Stomach (tissue), 9 donors: ENCODE results near the gene SNX9. TPM values are rescaled to one million over a fixed set of nuclear protein-coding genes. Genes with fewer than 3 reads are reported as not detected.

Experiments used
- DNase-seq, 2 donors: peaks; one replicate each; pipeline versions ENCODE4 v3.0.0 to v3.0.0-alpha.2; 2013 to 2019
- H3K27ac ChIP-seq, 5 donors: fragments of 200-600 bp in 4 of 5; sonication (generic) in 4 of 5; one replicate each; pipeline ENCODE4 v1.5.1; 2013 to 2019; ENCODE audit warnings: mild to moderate bottlenecking in 1 of 5, moderate library complexity in 1 of 5
- H3K27me3 ChIP-seq, 3 donors: fragments of 200-600 bp; sonication (generic); one replicate each; pipeline ENCODE4 v1.5.1; 2017 to 2019; ENCODE audit warnings: mixed run types in 1 of 3
- H3K36me3 ChIP-seq, 4 donors: fragments of 200-600 bp; sonication (generic); 1 replicate in 3 of 4; 2 replicates in 1 of 4; pipeline ENCODE4 v1.5.1; 2016 to 2019
- H3K4me1 ChIP-seq, 4 donors: fragments of 200-600 bp; sonication (generic); one replicate each; pipeline ENCODE4 v1.5.1; 2016 to 2019
- H3K4me3 ChIP-seq, 4 donors: fragments of 200-600 bp; sonication (generic) in 3 of 4; one replicate each; pipeline ENCODE4 v1.5.1; 2016 to 2019; ENCODE audit warnings: mild to moderate bottlenecking in 1 of 4
- H3K9me3 ChIP-seq, 4 donors: fragments of 200-600 bp; sonication (generic); one replicate each; pipeline ENCODE4 v1.5.1; 2016 to 2019
- EP300 ChIP-seq: sonication (generic); formaldehyde crosslinking; IDR thresholded peaks from one replicate; pipeline ENCODE4 v1.6.1; 2017; ENCODE audit warnings: antibody characterized with exemption
- POLR2A ChIP-seq, 4 donors: fragments of 450-650 bp; IDR thresholded peaks; one replicate each; pipeline ENCODE4 v1.6.1; 2016; ENCODE audit warnings: antibody characterized with exemption in 4 of 4, control low read depth in 2 of 4, mild to moderate bottlenecking in 1 of 4, moderate library complexity in 1 of 4
- POLR2AphosphoS5 ChIP-seq, 3 donors: sonication (generic); formaldehyde crosslinking; IDR thresholded peaks; one replicate each; pipeline ENCODE4 v1.6.1; 2016; ENCODE audit warnings: antibody characterized with exemption in 3 of 3
- whole genome bisulfite sequencing, 5 donors: extraction: QIAGEN DNeasy Blood & Tissue Kit in 3 of 5; methylation state at CpG; one replicate each; pipeline versions ENCODE4 v1.1.5 to v1.1.7; 2013 to 2018; 5-methylcytosine and 5-hydroxymethylcytosine counted together
- intact Hi-C: fragments of 100-400 bp; cut with DNase I; formaldehyde crosslinking; loops from one replicate; pipeline ENCODE4 v1.15.1; 2023; ENCODE audit warnings: low total_unique reads
- polyA plus RNA-seq, 3 donors: library from polyadenylated mRNA; stranded (reverse); fragments of 200-250 nt; gene quantifications; one replicate each; pipeline ENCODE4 v1.2.3, GENCODE V29; 2013
- total RNA-seq, 5 donors: library from RNA; depleted of rRNA; stranded (reverse); fragments of >200 nt; gene quantifications; one replicate each; pipeline versions ENCODE4 v1.1.0 to v1.2.3, GENCODE V29; 2014 to 2016
- TF ChIP-seq, protein P1 (sequence below), 7 experiments: fragments of 450-650 bp in 4 of 7; fragments of 200-600 bp in 3 of 7; sonication (generic) in 3 of 7; IDR thresholded peaks; one replicate each; pipeline ENCODE4 v1.5.1; 2016 to 2019; ENCODE audit warnings: antibody characterized with exemption in 7 of 7, control low read depth in 2 of 7, mild to moderate bottlenecking in 1 of 7
- donor health status: healthy with polysubstance abuse.
- donor health status: Bipolar disorder and iron deficiency.
- donor health status: healthy.

SNX9 gene
- total and polyA plus RNA-seq, 8 donors = 21.4 to 58.7 (median 38.7) TPM

DNA sequence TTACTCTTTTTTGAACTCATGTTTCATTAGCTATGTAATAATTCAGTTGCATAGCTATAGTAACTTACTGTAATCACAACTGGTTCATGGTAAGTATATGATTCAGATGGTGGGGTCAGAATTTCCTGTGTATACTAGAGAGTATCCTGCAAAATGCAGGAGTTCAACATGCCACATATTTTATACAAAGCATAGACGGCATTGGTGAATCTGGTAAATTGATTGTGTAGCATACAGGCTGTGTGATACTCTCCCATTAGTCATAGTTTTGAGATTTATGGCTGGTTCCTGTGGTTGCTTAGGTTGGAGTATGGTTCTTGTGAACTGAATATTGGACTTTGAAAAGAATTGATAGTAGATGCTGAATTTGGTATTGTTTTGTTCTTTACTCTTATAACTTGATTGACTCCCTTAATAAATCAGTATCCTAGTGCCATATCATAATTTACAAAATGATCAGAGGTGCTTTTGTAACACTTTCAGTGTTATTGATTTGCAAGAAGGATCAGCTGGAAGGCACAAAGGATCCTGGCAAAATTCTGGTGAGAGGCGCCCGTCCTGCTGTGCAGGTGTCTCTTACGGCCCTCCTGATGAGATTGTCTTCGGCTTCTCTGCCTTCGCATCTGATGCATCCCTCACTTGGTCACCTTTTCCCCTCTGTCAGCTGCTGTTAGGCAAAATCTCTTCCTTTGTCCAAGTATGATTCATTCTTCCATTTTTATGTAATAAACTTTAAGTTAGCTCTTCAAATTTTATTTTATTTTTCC, 22.6 kb downstream of the SNX9 start:
- 89 to 91% (median 89%) methylated on average over 6 of the region's 6 CpGs for WGBS, 5 donors
- no peak overlapping the region for H3K27ac ChIP-seq
- DNase-seq = no peak
- H3K4me1 ChIP-seq = peaks cover 40 to 99% (median 75%) of the 10 kb centered on the region in 4 donors
- no peak overlapping the region for H3K4me3 ChIP-seq
- no peaks in the 10 kb centered on the region for H3K9me3 ChIP-seq
- intact Hi-C loops = no loop called here
- H3K27me3 ChIP-seq = no peaks in the 10 kb centered on the region
- TF ChIP-seq, protein P1, sequence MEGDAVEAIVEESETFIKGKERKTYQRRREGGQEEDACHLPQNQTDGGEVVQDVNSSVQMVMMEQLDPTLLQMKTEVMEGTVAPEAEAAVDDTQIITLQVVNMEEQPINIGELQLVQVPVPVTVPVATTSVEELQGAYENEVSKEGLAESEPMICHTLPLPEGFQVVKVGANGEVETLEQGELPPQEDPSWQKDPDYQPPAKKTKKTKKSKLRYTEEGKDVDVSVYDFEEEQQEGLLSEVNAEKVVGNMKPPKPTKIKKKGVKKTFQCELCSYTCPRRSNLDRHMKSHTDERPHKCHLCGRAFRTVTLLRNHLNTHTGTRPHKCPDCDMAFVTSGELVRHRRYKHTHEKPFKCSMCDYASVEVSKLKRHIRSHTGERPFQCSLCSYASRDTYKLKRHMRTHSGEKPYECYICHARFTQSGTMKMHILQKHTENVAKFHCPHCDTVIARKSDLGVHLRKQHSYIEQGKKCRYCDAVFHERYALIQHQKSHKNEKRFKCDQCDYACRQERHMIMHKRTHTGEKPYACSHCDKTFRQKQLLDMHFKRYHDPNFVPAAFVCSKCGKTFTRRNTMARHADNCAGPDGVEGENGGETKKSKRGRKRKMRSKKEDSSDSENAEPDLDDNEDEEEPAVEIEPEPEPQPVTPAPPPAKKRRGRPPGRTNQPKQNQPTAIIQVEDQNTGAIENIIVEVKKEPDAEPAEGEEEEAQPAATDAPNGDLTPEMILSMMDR (IDR thresholded peaks at IDR 0.05) = no peak
- no peak for TF ChIP-seq EP300
- no peak for TF ChIP-seq POLR2A (IDR thresholded peaks at IDR 0.05)
- TF ChIP-seq POLR2AphosphoS5 (IDR thresholded peaks at IDR 0.05) = no peak
- no peaks in the 10 kb centered on the region for H3K36me3 ChIP-seq

GRCh38 chr6:157847846-157848245, 24.8 kb downstream of the SNX9 start:
- DNase-seq = no peak

DNA sequence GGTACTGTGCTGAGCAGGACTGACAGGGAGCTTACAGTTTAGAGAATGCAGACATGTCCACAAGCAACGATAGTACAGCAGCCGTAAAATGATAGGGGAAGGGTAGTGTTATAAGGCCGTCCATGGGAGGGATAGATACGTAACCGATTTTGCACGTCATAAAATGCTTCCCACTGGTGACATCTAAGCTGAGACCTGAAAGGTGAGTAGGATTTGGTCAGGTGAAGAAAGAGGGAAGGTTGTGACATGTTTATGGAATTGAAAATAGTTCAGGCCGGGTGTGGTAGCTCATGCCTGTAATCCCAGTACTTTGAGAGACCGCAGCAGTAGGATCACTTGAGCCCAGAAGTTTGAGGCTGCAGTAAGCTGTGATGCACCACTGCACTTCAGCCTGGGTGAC, 25.6 kb downstream of the SNX9 start:
- TF ChIP-seq POLR2AphosphoS5 (IDR thresholded peaks at IDR 0.05) = no peak
- DNase-seq = no peak
- Histone ChIP-seq H3K27ac (no peak overlapping the region), H3K36me3 (no peaks in the 10 kb centered on the region), H3K27me3 (no peaks in the 10 kb centered on the region), H3K4me1 (peaks cover 21 to 73% (median 55%) of the 10 kb centered on the region in 4 donors), H3K9me3 (peaks cover 0 to 14% (median 8%) of the 10 kb centered on the region in 4 donors), H3K4me3 (no peak overlapping the region)
- intact Hi-C loops = no loop called here
- 79 to 86% (median 85%) methylated on average over 8 of the region's 8 CpGs for WGBS, 5 donors

More at GRCh38 chr6:157847846-157848245, 24.8 kb downstream of the SNX9 start:
- Histone ChIP-seq H3K27ac (no peak overlapping the region), H3K36me3 (no peaks in the 10 kb centered on the region), H3K27me3 (no peaks in the 10 kb centered on the region), H3K4me1 (peaks cover 21 to 81% (median 58%) of the 10 kb centered on the region in 4 donors), H3K4me3 (no peak overlapping the region), H3K9me3 (peaks cover 0 to 7% (median 5%) of the 10 kb centered on the region in 4 donors)
- TF ChIP-seq POLR2A (IDR thresholded peaks at IDR 0.05) (no peak), POLR2AphosphoS5 (IDR thresholded peaks at IDR 0.05) (no peak), EP300 (no peak)
- TF ChIP-seq, protein P1 (IDR thresholded peaks at IDR 0.05) = no peak
- intact Hi-C loops = no loop called here
- 88 to 97% (median 95%) methylated on average over 2 of the region's 2 CpGs for WGBS, 5 donors

- H3K27ac ChIP-seq = peak overlapping the region in 1 of 5 donors; percentile 31
- H3K4me3 ChIP-seq = no peak overlapping the region
- H3K36me3 ChIP-seq = no peaks in the 10 kb centered on the region
- peaks cover 21 to 69% (median 52%) of the 10 kb centered on the region in 4 donors for H3K4me1 ChIP-seq
- intact Hi-C loops = no loop called here
- DNase-seq = no peak
- H3K27me3 ChIP-seq = no peaks in the 10 kb centered on the region
- WGBS, 5 donors = 91 to 97% (median 95%) methylated on average over 5 of the region's 5 CpGs
- peaks cover 0 to 16% (median 8%) of the 10 kb centered on the region in 4 donors for H3K9me3 ChIP-seq
- TF ChIP-seq POLR2A (IDR thresholded peaks at IDR 0.05) (no peak), POLR2AphosphoS5 (IDR thresholded peaks at IDR 0.05) (no peak), EP300 (no peak)
- TF ChIP-seq, protein P1 (IDR thresholded peaks at IDR 0.05) = no peak
These were observed 26.4 kb downstream of the SNX9 start for GRCh38 chr6:157849288-157850017.
